GM18505 (cell line): Measurements from ENCODE around the gene SHISA3.

Source experiments
- ATAC-seq: cut with Tn5 transposase; IDR thresholded peaks from one replicate; pipeline ENCODE4 v1.9.1; 2021; ENCODE audit not compliant: unreplicated experiment
- POLR2A ChIP-seq: IDR thresholded peaks from 4 replicates; pipeline ENCODE4 v1.6.1; 2011; ENCODE audit warnings: borderline replicate concordance; ENCODE audit not compliant: insufficient read depth, insufficient read length; ENCODE audit errors: extremely low read depth

SHISA3 gene

DNA sequence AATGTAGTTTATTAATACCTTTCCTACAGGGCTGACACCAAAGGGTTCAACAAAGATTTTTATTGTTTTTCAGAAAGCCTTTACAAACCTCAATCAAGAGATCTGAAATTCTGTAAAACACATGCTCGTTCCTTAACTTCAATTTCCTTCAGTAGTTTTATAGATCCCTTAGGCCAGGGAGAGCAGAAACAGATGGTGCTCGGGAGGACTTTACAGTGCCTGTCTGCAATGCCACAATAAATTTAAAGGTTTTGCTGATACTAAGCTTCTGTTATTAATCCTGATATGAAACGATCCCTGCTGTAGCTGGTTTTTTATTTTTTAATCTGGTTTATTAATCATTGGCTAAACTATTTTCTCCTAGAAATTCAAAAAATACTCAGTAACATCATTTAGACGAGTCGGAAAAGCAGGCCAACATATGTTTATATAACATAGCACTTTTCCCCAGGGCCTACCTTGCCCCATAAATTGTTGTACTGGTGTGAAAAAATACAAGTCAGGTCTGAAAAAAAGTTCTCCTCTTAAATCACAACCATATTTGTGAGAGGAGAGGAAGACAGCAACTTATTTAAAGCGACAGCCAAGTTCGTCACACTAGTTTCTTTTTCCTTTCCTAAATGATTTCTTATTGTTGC, 39.8 kb downstream of the SHISA3 start:
- TF ChIP-seq POLR2A, result no peak

DNA sequence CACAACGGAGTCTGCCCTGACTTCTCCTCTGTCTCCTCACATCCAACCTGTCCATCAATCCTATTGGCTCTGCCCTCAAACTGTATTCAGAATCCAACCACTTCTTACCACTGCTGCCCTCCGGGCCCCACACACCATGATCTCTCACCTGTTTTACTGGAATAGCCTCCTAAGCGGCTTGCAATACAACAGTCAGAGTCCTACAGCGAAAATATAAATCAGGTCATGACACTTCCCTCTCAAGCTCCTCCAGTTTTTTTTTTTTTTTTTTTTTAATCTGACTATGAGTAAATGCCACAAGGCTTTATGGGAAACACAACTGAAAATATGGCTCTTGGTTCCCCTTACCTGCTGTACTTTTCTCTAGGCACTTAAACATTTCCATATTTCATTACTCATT, 42.8 kb downstream of the SHISA3 start:
- TF ChIP-seq POLR2A, result no peak

More for the DNA sequence above, 39.8 kb downstream of the SHISA3 start:
- ATAC-seq, result no peak

DNA sequence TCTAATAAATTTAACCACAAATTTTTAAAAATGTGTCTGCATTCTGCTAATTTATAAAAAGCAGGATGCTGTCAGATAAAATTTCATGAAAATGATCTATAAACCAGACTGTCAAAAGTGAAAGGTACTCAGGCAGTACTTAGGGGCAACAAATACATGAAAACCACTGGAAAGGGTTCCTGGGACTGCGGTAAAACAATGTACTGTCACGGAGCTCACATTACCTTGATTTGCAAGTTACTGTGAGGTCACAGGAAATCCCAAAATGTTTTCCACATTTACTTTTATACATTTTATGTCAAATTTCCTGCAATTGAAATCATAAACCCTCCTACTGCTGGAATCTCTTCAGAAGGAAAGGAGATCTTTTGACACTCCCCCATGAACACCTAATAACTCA, 45.3 kb downstream of the SHISA3 start:
- ATAC-seq, result no peak
- TF ChIP-seq POLR2A, result no peak

More for the DNA sequence above, 42.8 kb downstream of the SHISA3 start:
- ATAC-seq, result no peak

DNA sequence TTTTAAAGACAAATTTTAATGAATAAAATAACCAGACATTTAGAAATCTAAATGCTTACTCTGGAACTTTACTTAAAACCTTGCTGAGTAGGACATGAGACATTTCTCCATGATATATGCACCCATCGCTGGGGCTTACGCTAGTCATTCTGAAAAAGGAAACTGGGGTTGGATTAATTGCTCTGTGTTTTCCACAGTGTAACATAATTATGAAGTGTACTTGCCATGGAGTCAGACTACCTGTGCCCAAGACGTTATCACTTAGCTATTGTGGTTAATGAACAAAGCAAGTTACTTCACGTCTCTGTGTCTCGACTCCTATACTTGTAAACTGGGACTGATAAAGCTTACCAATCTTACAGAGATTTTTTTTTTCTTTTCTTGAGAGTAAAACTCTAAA, 47.8 kb downstream of the SHISA3 start:
- no peak for ATAC-seq
- no peak for TF ChIP-seq POLR2A

DNA sequence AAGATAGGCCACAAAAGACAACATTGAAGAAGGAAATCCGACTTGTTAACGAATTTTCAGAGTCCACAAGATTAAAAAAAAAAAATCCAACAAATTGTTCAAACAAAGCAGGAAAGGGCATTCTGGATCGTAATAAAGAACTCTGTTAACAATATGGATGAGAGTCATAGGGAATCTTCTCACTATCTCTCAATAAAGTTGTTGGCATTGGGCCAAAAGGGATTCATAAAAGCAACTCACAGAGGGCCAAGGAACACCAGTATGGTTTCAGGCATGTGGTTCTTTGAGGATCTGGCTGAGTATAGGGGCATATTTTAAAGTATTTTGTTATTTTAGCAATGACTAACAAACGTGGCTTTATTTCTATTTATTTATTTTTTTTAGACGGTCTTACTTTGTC, 49.5 kb downstream of the SHISA3 start:
- no peak for ATAC-seq
- no peak for TF ChIP-seq POLR2A
